HG03064 (cell line): ENCODE results near the gene GRM8.

Experiments
- ATAC-seq: cut with Tn5 transposase; IDR thresholded peaks from one replicate; pipeline ENCODE4 v1.9.1; 2021; ENCODE audit warnings: low read depth; ENCODE audit not compliant: unreplicated experiment

Gene GRM8

DNA sequence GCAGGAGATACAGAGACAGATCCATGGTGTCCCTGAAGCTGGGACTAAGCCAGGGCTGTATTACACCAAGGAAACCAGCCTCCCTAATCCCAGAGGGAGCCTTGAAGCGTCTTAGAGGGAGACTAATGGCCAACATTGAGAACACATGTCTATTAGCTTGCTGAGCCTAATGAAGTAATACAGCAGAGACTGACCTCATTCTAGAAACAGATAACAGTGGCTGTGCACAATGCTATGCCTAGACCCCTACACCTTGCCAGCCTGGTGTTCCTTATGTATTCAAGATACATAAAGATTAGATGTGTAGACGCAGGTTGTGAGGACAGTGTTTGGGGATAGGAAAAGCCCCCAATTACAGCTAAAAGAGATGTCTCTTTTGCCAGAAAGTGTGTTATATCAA lies 19.1 kb downstream of the GRM8 start:
- ATAC-seq = no peak

DNA sequence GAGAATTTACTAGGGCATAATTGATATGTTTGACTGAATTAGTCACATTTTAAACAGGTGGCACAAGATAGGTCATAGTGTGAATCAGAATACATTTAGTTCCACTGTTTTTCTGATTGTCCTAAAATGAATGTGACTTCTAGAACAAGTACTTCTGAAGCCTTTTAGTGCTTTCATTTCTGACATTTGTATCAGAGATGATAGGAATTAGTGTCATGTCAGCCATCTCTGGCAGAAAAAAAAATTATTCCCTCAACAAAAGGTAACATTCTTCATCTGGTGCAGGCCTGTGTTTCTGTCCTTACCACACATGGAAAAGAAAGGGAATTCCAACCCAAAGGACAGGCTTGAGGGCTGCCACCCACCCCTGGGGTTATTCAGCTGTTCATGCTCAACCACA lies 21.3 kb downstream of the GRM8 start:
- ATAC-seq = no peak

DNA sequence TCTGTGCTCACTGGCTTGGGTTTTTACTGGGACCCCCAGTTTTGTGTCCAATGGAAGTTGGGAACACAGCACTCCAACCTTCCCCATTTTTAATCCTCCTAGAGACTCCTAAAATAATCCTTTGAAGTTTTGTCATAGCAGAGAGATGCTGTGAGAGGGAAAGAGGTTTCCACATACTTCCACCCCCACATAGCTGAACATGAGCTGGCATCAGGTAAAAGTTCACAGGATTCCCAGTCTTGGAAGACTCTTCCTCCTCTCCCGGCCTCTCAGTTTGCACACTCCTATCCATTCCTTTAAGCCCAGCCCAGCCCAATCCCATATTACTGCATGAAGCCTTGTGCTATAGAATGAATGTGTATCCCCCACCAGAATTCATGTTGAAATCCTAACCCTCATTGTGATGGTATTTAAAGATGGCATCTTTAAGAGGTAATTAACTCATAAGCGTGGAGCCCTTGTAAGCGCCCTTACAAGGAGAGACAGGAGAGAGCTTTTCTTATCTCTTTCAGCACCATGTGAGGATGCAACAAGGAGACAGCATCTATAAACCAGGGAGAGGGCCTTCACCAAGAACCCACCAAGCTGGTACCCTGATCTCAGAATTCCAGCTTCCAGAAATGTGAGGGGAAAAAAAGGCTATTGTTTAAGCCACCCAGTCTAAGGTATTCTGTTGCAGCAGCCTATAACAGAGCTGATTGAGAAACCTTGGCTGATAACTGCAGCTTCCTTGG lies 22.4 kb downstream of the GRM8 start:
- ATAC-seq = no peak

DNA sequence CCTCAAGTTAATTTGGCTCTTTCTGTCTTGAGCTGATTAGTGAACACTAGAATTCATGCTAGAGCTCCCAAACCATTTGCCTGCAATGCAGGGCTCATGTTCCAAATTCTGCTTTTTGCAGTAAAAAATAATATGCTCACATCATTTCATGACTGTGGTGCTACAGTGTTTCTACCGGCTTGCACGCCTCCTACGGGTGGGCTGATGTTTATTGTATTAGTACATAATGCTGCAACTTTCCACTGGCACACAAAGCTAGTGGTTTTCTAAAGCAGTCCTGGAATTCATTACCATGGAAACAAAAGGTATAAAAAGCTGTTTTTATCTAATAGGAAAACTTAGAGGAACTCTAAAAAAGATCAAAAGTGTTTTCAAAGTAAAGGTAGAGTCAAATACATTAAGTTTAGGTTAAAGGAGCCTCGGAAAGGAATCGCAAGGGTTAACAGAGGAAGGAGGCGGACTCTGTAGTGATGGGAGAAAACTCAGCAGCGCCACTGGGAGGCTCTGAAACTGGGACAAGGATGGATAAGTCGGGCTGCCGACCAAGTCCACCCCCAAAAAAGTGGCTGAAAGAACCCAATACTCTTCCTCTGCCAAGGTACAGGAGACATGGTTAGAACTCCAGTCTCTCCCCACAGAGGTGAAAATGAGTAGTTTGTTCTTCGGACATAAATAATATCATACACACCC lies 25.9 kb downstream of the GRM8 start:
- no peak for ATAC-seq

DNA sequence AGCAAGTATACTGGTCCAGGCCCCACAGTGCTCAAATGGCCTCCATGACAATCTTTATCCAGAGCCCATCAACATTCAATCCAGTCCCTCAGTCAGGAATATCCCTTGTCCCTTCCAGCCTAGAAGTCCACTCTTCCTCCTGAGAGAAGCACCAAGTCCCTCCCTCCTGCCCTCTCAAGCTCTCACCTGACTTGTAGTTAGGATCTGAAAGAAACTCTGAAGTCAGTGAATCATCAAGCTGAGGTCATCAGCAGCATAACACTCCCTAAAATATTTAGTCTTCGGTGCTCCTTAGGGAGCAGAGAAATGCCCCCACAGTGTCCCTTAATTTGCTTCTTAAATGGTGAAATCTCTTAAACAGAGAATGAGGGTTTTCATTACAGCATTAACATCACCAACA lies 31.0 kb downstream of the GRM8 start:
- ATAC-seq = no peak

DNA sequence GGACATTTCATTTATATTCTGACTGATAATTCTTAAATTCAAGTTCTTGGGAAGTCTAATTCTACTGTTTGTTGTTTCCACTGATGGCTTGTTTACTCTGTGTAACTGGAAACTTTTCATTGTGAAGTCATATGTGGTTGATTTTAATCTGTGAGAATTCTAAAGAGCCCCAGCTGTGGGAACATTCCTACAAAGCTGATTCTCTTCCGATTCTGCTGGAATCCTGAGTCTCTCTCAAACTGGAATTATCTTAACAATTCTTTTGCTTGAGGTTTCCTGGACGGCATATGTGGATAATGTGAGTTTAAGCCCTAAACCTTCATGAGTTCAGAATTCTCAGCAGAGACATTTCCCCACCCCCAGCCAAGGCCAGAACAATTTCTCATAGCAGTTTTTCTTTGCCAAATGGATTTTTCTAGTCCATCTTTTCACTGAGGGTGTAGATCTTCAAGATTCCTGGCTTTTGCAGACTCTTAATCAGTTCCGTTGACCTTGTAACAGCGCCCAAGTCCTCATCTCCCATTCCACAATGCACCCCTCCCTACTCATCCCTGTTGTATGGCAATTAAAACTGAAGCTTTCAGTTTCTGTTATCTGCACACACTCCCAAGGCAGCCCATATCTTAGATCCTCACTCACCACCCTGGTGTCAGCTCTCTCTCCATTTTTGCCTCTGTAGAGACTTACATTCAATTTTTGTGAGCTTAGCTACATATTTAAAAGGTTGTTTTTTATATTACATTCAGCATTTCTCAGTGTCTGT lies 37.6 kb downstream of the GRM8 start:
- ATAC-seq = no peak

DNA sequence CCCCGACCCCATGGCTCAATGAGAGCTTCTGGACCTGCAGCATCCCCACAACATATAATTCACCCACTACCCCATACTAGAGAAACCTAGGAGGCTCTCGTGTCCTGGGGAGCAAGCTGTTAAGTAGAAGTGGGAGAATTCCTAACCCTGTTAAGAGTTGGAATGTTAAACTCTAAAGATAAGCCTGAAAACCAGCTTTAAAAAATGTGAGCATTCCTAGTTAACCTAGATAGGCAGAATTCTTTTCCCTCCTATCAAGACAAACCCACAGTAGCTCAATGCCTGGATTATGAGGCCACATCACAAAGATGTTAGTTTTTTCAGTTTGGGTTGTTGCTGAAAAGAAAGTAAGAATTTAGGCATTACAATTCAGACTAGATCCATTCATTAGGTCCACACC lies 42.9 kb downstream of the GRM8 start:
- no peak for ATAC-seq

DNA sequence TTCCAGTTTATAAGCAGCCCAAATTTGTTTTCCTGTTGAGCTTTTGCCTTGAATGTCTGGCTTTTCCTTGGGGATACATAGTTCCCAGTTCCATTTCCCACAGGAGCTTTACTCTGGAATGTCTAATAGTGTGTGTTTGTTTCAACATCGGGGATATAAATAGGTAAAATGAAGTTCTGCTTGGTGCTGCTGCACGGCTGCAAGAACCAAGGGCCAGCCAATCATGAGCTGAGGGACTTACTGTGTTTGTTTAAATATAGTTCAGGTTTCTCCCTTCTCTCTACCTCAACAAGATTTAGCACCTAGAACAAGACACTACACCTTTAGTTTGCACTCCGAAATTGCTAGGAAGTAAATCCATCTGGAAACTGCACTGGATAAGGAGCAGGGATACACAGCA lies 43.9 kb downstream of the GRM8 start:
- ATAC-seq = no peak

DNA sequence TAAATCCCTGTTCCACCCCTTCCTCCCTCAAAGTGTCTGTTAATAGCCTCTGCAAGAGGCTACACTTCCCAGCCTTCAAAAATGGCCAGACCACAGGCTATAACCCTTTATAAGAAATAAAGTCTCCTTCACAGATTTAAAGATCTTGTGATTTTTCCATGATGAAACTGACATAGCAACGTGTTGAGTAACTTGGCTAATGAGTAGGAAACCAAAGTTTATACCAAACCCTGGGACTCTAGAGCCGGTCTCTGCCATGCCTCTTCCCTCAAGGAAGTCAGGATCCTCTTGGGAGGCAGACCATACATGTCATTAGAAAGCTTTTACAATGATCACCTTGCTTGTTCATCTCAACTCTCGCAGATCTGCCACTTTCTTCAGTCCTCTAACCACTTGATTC lies 44.4 kb downstream of the GRM8 start:
- no peak for ATAC-seq

DNA sequence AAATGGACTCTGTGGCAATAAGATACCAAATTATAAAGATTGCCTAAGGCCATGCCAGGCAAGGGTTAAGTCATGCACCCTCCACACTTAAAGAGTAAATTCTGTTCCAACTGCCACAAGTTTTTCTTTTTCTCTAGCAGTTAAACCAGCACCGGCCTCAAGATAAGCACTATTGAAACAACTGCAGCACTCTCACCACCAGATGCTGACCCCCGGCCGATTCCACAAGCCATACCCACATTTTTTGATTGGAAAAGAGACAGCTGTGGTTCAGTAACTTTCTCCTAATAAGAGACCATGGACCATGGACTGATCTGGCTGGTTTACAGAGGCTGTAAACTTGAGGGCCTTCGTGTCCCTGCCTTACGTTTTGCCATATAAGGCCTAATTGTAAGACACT lies 44.9 kb downstream of the GRM8 start:
- no peak for ATAC-seq

DNA sequence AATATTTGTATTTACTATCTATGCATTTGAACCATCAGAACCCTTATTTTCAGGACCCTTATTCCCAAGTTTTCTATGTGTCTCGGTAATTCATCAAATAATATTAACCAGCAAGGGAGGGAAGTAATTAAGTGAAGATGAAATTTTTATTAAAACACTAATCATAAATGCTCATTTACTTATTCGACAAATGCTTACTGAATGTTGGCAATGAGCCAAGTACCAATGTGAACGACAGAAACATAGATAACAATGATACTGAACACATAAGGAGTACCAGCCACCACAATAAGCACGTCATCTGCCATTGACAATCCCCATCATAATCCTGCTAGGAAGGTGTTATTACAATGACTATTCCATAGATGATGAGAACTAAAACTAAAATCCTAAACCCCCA lies 45.5 kb downstream of the GRM8 start:
- ATAC-seq = no peak

DNA sequence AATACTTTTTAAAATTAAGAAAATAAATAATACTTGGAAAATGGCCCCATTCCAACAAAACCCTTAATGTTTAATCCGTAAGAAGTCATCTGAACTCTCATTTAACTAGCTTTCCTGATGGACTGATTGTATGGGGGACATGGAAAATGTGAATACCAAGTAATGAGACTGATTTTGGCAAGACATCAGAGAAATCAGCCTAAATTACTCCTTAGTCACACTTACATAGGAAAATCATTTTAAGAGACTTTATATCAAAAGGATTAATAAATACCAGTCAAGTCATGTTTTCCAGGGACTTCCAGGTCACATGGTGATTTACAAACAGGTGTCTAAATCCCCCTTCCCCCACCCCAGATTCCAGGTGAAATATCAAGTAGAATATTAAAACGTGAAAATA lies 58.2 kb downstream of the GRM8 start:
- ATAC-seq = no peak

DNA sequence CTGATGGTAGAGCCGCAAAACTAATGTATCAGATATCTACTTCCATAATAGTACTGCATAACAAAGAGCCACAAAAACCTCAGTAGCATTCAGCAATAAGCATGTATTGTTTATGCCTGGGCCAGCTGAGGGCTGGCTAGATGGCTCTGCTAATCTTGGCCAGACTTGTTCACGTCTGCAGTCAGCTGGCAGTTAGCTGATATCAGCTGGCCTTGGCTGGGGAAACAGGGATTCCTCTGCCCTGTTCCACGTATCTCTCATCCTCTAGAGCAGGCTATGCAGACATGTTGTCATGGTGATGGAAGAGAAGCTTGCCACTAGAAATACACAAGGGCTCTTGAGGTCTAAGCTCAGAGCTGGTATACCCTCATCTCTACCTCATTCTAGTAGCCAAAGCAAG lies 62.9 kb downstream of the GRM8 start:
- ATAC-seq = no peak

DNA sequence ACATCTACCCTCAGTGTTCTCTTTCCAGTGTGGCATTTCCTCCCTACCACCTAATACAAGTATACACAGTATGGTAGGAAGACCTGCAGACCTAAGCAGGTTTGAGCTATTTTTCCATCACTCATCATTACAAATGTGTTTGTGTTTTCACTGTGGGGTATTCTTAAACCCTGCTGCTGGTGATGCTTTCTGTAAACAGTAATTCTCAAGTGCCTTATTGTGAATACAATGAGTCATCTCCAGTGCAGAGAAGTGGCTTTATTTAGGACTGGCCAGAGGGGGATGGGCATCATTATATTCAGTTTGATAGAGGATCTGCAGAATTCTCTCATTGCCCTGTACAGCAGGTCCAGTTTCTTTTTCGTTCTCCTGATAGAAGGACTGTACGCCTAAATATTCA lies 63.7 kb downstream of the GRM8 start:
- no peak for ATAC-seq

DNA sequence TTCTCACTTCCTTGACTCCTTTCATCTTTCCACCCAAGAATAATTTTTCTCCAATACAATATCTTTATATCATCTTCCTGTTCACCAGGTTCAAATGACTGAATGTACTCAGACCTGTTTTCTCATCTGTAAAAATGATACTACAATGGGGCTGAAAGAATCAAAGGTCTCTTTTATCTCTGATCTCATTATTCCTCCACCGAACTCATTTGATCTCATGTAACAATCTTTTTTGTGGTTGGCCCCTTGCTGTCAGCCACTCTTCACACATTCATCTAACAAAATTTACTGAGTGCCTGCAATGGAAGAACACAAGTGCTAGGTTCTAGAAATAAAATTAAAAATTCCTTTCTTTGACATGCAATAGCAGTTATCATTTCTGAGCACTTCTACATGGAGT lies 65.0 kb downstream of the GRM8 start:
- no peak for ATAC-seq

DNA sequence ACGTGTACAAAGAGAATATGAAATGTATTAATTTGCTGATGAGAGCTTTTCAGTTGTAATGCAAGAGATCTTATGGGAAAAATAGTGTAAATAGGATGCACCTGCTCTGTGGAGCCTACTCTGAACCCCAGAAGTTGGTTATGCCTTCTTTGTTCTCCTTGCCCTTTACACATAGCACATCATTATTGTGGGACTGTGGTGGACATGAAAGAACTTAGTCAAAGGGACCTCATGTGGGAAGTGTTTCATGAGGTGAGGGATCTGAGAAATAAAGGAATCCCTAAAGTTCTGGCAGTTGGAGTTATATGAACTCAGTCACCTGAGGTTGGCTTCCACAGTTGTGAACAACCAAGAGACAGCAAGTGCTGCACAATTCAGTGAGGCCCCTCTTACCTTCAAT lies 66.1 kb downstream of the GRM8 start:
- no peak for ATAC-seq

DNA sequence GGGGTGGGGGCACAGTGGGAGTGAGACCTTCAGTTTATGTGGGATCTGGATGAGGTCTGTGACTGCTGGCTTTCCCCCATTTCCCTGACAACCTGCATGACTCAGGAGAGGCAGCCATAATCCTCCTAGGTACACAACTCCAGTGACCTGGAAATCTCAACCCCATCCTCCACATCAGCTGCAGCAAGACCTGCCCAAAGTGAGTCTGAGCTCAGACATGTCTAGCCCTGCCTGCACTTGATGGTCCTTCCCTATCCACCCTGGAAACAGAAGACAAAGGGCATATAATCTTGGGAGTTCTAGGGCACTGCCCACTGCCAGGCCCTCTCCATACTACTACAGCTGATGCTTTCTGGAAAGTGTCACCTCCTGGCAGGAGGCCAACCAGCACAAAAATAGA lies 75.6 kb downstream of the GRM8 start:
- no peak for ATAC-seq

DNA sequence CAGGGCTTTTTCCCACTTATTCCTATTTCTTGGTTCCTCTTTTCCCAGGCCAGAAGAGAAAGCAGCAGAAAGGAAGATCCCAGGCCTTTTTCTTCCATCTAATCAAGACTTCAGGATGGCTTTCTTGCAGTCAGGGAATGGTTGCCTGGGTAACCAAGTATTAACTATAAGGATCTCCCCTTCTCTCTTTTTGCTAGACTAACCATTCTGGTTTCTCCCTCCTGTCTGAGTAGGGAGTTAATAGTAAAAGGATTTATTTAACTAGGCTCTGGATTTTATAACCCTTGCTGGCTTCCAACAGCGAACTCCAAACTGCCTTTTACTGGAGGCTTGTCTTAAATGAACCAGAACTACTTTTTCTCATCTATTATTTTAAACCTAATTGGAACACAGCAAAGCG lies 90.4 kb downstream of the GRM8 start:
- no peak for ATAC-seq

DNA sequence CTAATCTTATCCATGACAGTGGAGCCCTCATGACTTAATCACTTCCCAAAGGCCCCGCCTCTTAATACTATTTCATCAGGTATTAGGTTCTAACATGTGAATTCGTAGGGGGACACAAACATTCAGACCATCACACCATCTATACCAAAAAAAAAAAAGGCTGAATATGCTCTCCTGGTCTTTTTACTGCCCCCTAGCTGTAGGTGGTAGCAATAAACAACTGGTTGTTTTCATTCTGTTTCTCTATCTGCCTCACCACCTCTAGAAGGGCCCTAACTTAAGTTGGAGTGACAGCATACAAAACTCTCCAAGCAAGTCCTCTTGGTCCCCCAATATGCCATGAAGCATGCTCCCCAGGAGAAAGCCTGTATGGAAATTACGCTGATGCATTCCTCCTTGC lies 94.1 kb downstream of the GRM8 start:
- no peak for ATAC-seq

DNA sequence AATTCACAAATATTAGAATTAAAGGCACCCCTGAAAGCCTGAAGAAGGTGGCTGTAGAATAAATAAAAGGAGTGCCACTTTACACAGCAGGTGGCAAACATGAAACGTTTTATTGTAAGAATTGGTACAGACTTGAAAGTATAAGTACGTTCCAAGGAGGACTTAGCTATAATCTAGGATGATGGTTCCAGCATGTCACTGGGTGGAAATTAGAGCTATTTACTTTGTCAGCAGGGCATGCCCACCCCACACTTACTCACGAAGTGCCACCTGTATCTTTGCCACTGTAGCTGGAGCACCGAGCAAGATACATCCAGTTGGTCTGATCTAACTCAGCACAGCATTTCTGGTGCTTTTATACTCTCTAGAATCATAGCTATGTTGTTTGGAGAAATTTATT lies 97.8 kb downstream of the GRM8 start:
- ATAC-seq = no peak

DNA sequence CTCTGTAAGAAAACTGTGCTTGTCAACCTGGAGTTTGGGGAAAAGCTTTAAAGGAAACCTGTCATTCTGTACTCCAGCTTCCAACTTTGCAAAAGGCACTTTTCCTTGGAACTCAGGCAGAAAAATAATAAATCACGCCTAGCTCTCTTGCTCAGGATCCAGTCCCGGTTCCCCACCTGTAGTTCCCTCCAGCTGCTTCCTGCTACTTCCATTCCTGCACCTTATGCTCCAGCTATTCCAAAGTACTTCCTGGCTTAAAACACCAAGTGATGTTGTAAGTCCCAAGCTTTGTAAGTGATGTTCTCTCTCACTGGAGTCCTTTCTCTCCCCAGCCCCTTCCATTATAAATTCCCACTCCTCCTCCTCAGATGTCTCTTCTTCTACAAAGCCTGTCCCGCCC lies 98.6 kb downstream of the GRM8 start:
- ATAC-seq = no peak

DNA sequence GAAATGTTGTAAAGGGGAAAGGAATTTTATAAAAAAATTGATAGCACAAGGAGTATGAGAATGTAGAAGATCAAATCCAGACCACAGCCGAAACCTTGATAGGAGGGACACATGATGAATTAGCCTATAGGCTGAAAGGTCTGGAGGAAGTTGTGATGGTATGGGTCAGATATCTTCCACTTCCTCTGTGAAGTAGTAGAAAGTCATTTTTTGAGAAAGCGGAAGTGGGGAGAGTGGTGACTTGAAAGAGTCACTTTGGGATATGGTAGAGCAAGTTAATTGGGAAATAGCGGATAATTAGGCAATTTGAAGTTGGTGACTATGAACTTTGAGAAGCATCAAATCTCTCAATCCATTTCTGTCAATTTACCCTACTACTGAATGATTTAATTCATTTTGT lies 99.4 kb downstream of the GRM8 start:
- ATAC-seq = no peak
